Neural cell (in vitro differentiated cells): ENCODE measurements around the gene VAT1L. TPM values are rescaled to one million over a fixed set of nuclear protein-coding genes. Genes with fewer than 3 reads are reported as not detected.

Source experiments
- H2AFZ ChIP-seq: fragments of 200-600, 300-800 bp; sonication (generic), shearing (Covaris generic); 2 replicates; pipeline ENCODE4 v1.6.0; 2014; ENCODE audit warnings: low read depth, mild to moderate bottlenecking, antibody characterized with exemption, low read length, moderate library complexity
- H3F3A ChIP-seq: fragments of 200-600 bp; shearing (Covaris generic); 2 replicates; pipeline ENCODE4 v1.6.1; 2016; ENCODE audit warnings: mild to moderate bottlenecking, moderate library complexity, mixed read lengths, antibody characterized with exemption, low read length; ENCODE audit not compliant: insufficient read depth, poor library complexity, severe bottlenecking
- H3K27ac ChIP-seq: fragments of 200-600, 300-800 bp; sonication (generic), shearing (Covaris generic); 2 replicates; pipeline ENCODE4 v1.5.1; 2014; ENCODE audit warnings: mild to moderate bottlenecking, low read length, moderate library complexity
- H3K27me3 ChIP-seq: fragments of 300-800, 200-600 bp; sonication (generic), shearing (Covaris generic); 2 replicates; pipeline ENCODE4 v1.6.0; 2014; ENCODE audit warnings: mild to moderate bottlenecking, low read depth, low read length, moderate library complexity; ENCODE audit not compliant: insufficient read depth
- H3K36me3 ChIP-seq: fragments of 300-800, 200-600 bp; sonication (generic), shearing (Covaris generic); 2 replicates; pipeline ENCODE4 v1.5.1; 2014; ENCODE audit warnings: mild to moderate bottlenecking, antibody characterized with exemption, low read length, moderate library complexity; ENCODE audit not compliant: insufficient read depth
- H3K4me2 ChIP-seq: fragments of 300-800, 200-600 bp; sonication (generic), shearing (Covaris generic); 2 replicates; pipeline ENCODE4 v1.6.0; 2014; ENCODE audit warnings: mild to moderate bottlenecking, low read length
- H3K4me3 ChIP-seq: fragments of 300-800, 200-600 bp; sonication (generic), shearing (Covaris generic); 2 replicates; pipeline ENCODE4 v1.5.1; 2014; ENCODE audit warnings: mild to moderate bottlenecking, low read length, moderate library complexity
- H3K79me2 ChIP-seq: fragments of 200-600 bp; shearing (Covaris generic); replicated peaks from 2 replicates; pipeline ENCODE4 v1.6.0; 2014; ENCODE audit warnings: mild to moderate bottlenecking, low read length, moderate library complexity; ENCODE audit not compliant: insufficient read depth
- H3K9ac ChIP-seq: fragments of 300-800, 200-600 bp; sonication (generic), shearing (Covaris generic); 2 replicates; pipeline ENCODE4 v1.6.1; 2016; ENCODE audit warnings: mild to moderate bottlenecking, low read length, mixed read lengths
- H3K9me2 ChIP-seq: fragments of 200-600 bp; shearing (Covaris generic); 2 replicates; pipeline ENCODE4 v1.6.1; 2016; ENCODE audit warnings: mild to moderate bottlenecking, low read length, mixed read lengths; ENCODE audit not compliant: insufficient read depth
- H3K9me3 ChIP-seq: fragments of 200-600, 300-800 bp; sonication (generic), shearing (Covaris generic); 2 replicates; pipeline ENCODE4 v1.6.1; 2016; ENCODE audit warnings: mild to moderate bottlenecking, mixed run types, low read length, moderate library complexity, mixed read lengths
- H4K20me1 ChIP-seq: fragments of 200-600 bp; shearing (Covaris generic); 2 replicates; pipeline ENCODE4 v1.6.1; 2016; ENCODE audit warnings: mild to moderate bottlenecking, mixed run types; ENCODE audit not compliant: insufficient read depth
- EP300 ChIP-seq: fragments of 450-650 bp; conservative IDR thresholded peaks from 2 replicates; pipeline ENCODE4 v1.6.1; 2014; ENCODE audit warnings: antibody characterized with exemption, mild to moderate bottlenecking, moderate library complexity; ENCODE audit not compliant: poor library complexity, severe bottlenecking
- EZH2 ChIP-seq: fragments of 200-600, 300-800 bp; shearing (Covaris generic), sonication (generic); IDR thresholded peaks from 2 replicates; pipeline ENCODE4 v1.6.1; 2014; ENCODE audit warnings: antibody characterized with exemption, low read length, borderline replicate concordance, mild to moderate bottlenecking; ENCODE audit not compliant: insufficient read depth, poor library complexity, severe bottlenecking
- MXI1 ChIP-seq: fragments of 450-650 bp; conservative IDR thresholded peaks from 2 replicates; pipeline ENCODE4 v1.6.1; 2014; ENCODE audit warnings: antibody characterized with exemption, mild to moderate bottlenecking; ENCODE audit not compliant: poor library complexity, severe bottlenecking
- POLR2AphosphoS5 ChIP-seq: IDR thresholded peaks from 2 replicates; pipeline ENCODE4 v1.6.1; 2012
- RAD21 ChIP-seq: fragments of 450-650 bp; conservative IDR thresholded peaks from 2 replicates; pipeline ENCODE4 v1.6.1; 2014; ENCODE audit warnings: antibody characterized with exemption, mild to moderate bottlenecking, moderate library complexity
- REST ChIP-seq: IDR thresholded peaks from 2 replicates; pipeline ENCODE4 v1.6.1; 2012; ENCODE audit warnings: borderline replicate concordance
- SMC3 ChIP-seq: fragments of 450-650 bp; conservative IDR thresholded peaks from 2 replicates; pipeline ENCODE4 v1.6.1; 2014; ENCODE audit warnings: antibody characterized with exemption, mild to moderate bottlenecking, moderate library complexity; ENCODE audit not compliant: poor library complexity
- TAF1 ChIP-seq: IDR thresholded peaks from 2 replicates; pipeline ENCODE4 v1.6.1; 2012; ENCODE audit warnings: low read depth
- polyA plus RNA-seq: library from polyadenylated mRNA; depleted of rRNA; stranded (reverse); fragments of >200 nt; gene quantifications from 2 replicates; pipeline ENCODE4 v1.2.3, GENCODE V29; 2014
- TF ChIP-seq, protein P1 (sequence below): fragments of 450-650 bp; IDR thresholded peaks from 2 replicates; pipeline ENCODE4 v1.5.1; 2014; ENCODE audit warnings: antibody characterized with exemption, mild to moderate bottlenecking, moderate library complexity; ENCODE audit not compliant: poor library complexity, severe bottlenecking

Gene VAT1L
- polyA plus RNA-seq, 1 donor from 2014 or later = 54.5 TPM

DNA sequence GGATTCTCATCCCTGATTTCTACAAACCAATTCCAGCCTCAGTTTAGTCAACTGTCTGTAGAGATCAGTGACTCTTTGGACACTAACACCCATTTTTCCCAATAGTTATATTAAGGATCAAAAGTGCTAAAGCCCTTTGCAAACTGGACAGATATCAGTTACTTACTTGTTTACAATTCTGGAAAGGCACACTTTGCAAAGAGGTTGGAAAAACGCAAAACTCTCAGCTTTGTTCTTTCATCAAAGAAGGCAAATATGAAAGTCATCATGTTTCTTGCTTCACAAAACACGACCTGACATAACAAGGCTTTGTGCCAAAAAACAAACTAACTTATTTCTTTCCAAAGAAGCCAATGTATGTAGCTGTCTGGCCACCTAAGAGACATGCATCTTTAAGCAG, 26.1 kb upstream of the VAT1L start:
- no peak overlapping the region for H3K9ac ChIP-seq
- no peak for TF ChIP-seq REST
- no peak for TF ChIP-seq MXI1
- TF ChIP-seq SMC3 = no peak
- no peak for TF ChIP-seq EZH2
- no peak for TF ChIP-seq RAD21
- no peak for TF ChIP-seq TAF1
- TF ChIP-seq, protein P1, sequence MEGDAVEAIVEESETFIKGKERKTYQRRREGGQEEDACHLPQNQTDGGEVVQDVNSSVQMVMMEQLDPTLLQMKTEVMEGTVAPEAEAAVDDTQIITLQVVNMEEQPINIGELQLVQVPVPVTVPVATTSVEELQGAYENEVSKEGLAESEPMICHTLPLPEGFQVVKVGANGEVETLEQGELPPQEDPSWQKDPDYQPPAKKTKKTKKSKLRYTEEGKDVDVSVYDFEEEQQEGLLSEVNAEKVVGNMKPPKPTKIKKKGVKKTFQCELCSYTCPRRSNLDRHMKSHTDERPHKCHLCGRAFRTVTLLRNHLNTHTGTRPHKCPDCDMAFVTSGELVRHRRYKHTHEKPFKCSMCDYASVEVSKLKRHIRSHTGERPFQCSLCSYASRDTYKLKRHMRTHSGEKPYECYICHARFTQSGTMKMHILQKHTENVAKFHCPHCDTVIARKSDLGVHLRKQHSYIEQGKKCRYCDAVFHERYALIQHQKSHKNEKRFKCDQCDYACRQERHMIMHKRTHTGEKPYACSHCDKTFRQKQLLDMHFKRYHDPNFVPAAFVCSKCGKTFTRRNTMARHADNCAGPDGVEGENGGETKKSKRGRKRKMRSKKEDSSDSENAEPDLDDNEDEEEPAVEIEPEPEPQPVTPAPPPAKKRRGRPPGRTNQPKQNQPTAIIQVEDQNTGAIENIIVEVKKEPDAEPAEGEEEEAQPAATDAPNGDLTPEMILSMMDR = no peak
- no peak for TF ChIP-seq POLR2AphosphoS5
- TF ChIP-seq EP300 = no peak

DNA sequence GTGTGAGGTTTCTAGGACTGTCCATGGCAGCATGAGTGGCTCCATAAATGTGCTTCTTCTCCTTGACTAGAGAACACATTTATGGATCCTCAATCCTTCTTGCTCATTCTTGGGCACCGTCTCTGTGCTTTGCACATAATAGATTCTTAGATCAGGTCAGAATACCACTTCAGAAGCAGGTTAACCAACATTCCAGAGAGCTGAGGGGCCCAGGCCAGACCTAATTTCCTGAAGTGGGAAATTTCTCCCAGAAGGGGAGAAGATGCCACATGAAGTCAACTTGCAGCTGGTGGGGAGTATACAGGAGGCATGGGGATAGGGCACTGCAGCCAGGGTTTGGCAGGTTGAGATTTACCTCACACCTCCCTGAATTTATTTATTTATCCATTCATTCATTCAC, 24.4 kb upstream of the VAT1L start:
- TF ChIP-seq TAF1 (no peak), SMC3 (no peak), POLR2AphosphoS5 (no peak), REST (no peak), MXI1 (no peak), RAD21 (no peak), EP300 (no peak), EZH2 (no peak)
- TF ChIP-seq, protein P1 = no peak
- no peaks in the 10 kb centered on the region for H4K20me1 ChIP-seq
- H3K36me3 ChIP-seq = no peaks in the 10 kb centered on the region
- no peak overlapping the region for H3K9ac ChIP-seq
- no peak overlapping the region for H2AFZ ChIP-seq
- no peaks in the 10 kb centered on the region for H3K9me3 ChIP-seq
- H3K79me2 ChIP-seq = no peaks in the 10 kb centered on the region
- H3K27me3 ChIP-seq = no peaks in the 10 kb centered on the region
- no peak overlapping the region for H3K27ac ChIP-seq
- no peak overlapping the region for H3K4me3 ChIP-seq
- H3K9me2 ChIP-seq = no peaks in the 10 kb centered on the region
- H3F3A ChIP-seq = no peaks in the 10 kb centered on the region
- no peak overlapping the region for H3K4me2 ChIP-seq

More for the DNA sequence above, 26.1 kb upstream of the VAT1L start:
- Histone ChIP-seq H3K27ac (no peak overlapping the region), H3K4me3 (no peak overlapping the region), H3K27me3 (no peaks in the 10 kb centered on the region), H3K9me3 (no peaks in the 10 kb centered on the region), H3F3A (no peaks in the 10 kb centered on the region), H3K36me3 (no peaks in the 10 kb centered on the region), H3K9me2 (no peaks in the 10 kb centered on the region), H3K4me2 (no peak overlapping the region), H3K79me2 (no peaks in the 10 kb centered on the region), H2AFZ (no peak overlapping the region), H4K20me1 (no peaks in the 10 kb centered on the region)
